OCI-LY3 (cell line): Measurements from ENCODE around the gene CCDC175.
A peak's percentile ranks its signal among the peaks of the same experiment; 100 is the strongest.

Experiments used
- H2AFZ ChIP-seq: fragments of 200-600, 300-600 bp; shearing (Covaris generic); 2 replicates; pipeline ENCODE4 v1.6.0; 2014; ENCODE audit warnings: antibody characterized with exemption, low read depth, low read length
- H3K27ac ChIP-seq: fragments of 200-600, 300-600 bp; sonication (generic); 2 replicates; pipeline ENCODE4 v1.5.1; 2014; ENCODE audit warnings: mild to moderate bottlenecking, low read length, moderate library complexity, mixed read lengths
- H3K27me3 ChIP-seq: fragments of 200-600, 300-600 bp; sonication (generic); 2 replicates; pipeline ENCODE4 v1.6.1; 2014; ENCODE audit warnings: low read depth, low read length, mixed read lengths
- H3K36me3 ChIP-seq: fragments of 200-600, 300-600 bp; sonication (generic); replicated peaks from 2 replicates; pipeline ENCODE3; 2014; ENCODE audit warnings: low read depth, low read length, mixed read lengths
- H3K4me1 ChIP-seq: fragments of 300-600, 200-600 bp; sonication (generic); 2 replicates; pipeline ENCODE4 v1.6.1; 2014; ENCODE audit warnings: low read length, mixed read lengths
- H3K4me2 ChIP-seq: fragments of 200-600, 300-600 bp; sonication (generic); 2 replicates; pipeline ENCODE4 v1.6.1; 2014; ENCODE audit warnings: low read length, mixed read lengths
- H3K4me3 ChIP-seq: fragments of 300-600, 200-600 bp; sonication (generic); 2 replicates; pipeline ENCODE4 v1.5.1; 2014; ENCODE audit warnings: antibody characterized with exemption, mild to moderate bottlenecking, low read length, moderate library complexity
- H3K79me2 ChIP-seq: fragments of 300-600, 200-600 bp; shearing (Covaris generic); 2 replicates; pipeline ENCODE4 v1.6.1; 2014; ENCODE audit warnings: mild to moderate bottlenecking, low read length, mixed read lengths
- H3K9ac ChIP-seq: fragments of 300-600, 200-600 bp; shearing (Covaris generic); 2 replicates; pipeline ENCODE4 v1.6.0; 2014; ENCODE audit warnings: mild to moderate bottlenecking, low read length, moderate library complexity
- H3K9me3 ChIP-seq: fragments of 200-600, 300-600 bp; shearing (Covaris generic); 2 replicates; pipeline ENCODE4 v1.6.1; 2014; ENCODE audit warnings: low read length, mixed read lengths; ENCODE audit not compliant: insufficient read depth
- H4K20me1 ChIP-seq: fragments of 200-600, 300-600 bp; sonication (generic); 2 replicates; pipeline ENCODE4 v1.6.1; 2016; ENCODE audit warnings: low read length, mixed read lengths; ENCODE audit not compliant: insufficient read depth
- EZH2phosphoT487 ChIP-seq: fragments of 200-600 bp; shearing (Covaris generic); IDR thresholded peaks from 2 replicates; pipeline ENCODE4 v1.6.1; 2018; ENCODE audit warnings: antibody characterized with exemption, mixed run types, low read depth
- TF ChIP-seq, protein P1 (sequence below): fragments of 200-600, 300-600 bp; sonication (generic); IDR thresholded peaks from 2 replicates; pipeline ENCODE4 v1.5.1; 2014; ENCODE audit warnings: antibody characterized with exemption, low read length, low read depth

CCDC175 gene

GRCh38 chr14:59580911-59581310 lies 4.3 kb upstream of the CCDC175 start:
- H3K27me3 ChIP-seq = no peaks in the 10 kb centered on the region
- H3K9ac ChIP-seq = no peak overlapping the region
- H3K4me3 ChIP-seq = no peak overlapping the region
- H3K36me3 ChIP-seq = no peaks in the 10 kb centered on the region
- TF ChIP-seq, protein P1, sequence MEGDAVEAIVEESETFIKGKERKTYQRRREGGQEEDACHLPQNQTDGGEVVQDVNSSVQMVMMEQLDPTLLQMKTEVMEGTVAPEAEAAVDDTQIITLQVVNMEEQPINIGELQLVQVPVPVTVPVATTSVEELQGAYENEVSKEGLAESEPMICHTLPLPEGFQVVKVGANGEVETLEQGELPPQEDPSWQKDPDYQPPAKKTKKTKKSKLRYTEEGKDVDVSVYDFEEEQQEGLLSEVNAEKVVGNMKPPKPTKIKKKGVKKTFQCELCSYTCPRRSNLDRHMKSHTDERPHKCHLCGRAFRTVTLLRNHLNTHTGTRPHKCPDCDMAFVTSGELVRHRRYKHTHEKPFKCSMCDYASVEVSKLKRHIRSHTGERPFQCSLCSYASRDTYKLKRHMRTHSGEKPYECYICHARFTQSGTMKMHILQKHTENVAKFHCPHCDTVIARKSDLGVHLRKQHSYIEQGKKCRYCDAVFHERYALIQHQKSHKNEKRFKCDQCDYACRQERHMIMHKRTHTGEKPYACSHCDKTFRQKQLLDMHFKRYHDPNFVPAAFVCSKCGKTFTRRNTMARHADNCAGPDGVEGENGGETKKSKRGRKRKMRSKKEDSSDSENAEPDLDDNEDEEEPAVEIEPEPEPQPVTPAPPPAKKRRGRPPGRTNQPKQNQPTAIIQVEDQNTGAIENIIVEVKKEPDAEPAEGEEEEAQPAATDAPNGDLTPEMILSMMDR = no peak
- no peak for TF ChIP-seq EZH2phosphoT487
- no peak overlapping the region for H3K27ac ChIP-seq
- 0 out of 2 replicates have a peak, but pooled peaks cover 1% of the 10 kb centered on the region for H3K4me1 ChIP-seq
- no peak overlapping the region for H2AFZ ChIP-seq
- no peaks in the 10 kb centered on the region for H3K9me3 ChIP-seq
- H4K20me1 ChIP-seq = no peaks in the 10 kb centered on the region
- H3K4me2 ChIP-seq = no peak overlapping the region
- H3K79me2 ChIP-seq = no peaks in the 10 kb centered on the region

DNA sequence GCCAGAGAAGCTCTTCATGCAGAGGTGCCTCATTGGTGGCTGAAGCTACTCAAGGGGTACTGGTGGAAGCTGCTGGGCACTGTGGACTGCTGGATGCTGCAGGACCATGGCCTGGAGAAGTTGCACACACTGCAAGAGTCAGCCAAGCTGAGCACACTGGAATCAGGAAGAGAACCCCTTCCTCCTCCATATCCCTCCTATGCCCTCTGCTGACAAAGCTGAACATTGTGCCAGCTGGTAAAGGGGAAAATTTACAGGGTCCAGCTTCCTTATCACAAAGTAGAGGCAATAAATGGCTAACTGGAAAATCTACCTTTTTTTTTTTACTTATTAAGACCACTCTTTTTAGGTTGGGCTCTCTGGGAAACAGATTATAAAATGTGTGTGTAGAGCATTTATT lies 6.5 kb downstream of the CCDC175 start:
- no peaks in the 10 kb centered on the region for H3K36me3 ChIP-seq
- no peaks in the 10 kb centered on the region for H3K4me1 ChIP-seq
- TF ChIP-seq EZH2phosphoT487 = no peak
- TF ChIP-seq, protein P1 = peak; percentile 64
- no peaks in the 10 kb centered on the region for H3K79me2 ChIP-seq
- H2AFZ ChIP-seq = no peak overlapping the region
- no peak overlapping the region for H3K9ac ChIP-seq
- H4K20me1 ChIP-seq = no peaks in the 10 kb centered on the region
- H3K4me3 ChIP-seq = no peak overlapping the region
- no peaks in the 10 kb centered on the region for H3K9me3 ChIP-seq
- H3K27ac ChIP-seq = no peak overlapping the region
- H3K4me2 ChIP-seq = no peak overlapping the region
- H3K27me3 ChIP-seq = peaks cover 14% of the 10 kb centered on the region

DNA sequence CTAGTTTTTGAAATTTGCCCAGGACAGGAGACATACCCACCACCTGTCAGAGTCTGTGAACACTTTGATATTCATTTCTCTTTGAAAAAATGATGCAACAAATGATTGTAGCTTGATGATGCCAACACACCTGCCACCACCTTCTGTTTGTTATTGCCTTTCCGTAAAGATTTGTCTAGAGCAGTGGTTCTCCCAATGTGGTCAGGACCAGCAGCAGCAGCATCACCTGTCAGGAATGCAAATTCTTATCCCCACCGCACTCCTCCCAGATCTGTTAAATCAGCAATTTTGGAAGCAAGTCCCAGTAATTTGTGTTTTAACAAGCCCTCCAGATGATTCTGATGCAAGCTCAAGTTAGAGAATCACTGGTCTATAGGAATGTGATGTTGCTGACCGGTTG lies 9.9 kb downstream of the CCDC175 start:
- no peaks in the 10 kb centered on the region for H3K4me1 ChIP-seq
- H3K9me3 ChIP-seq = no peaks in the 10 kb centered on the region
- no peaks in the 10 kb centered on the region for H4K20me1 ChIP-seq
- peaks cover 8% of the 10 kb centered on the region for H3K27me3 ChIP-seq
- H3K27ac ChIP-seq = no peak overlapping the region
- no peaks in the 10 kb centered on the region for H3K36me3 ChIP-seq
- H3K79me2 ChIP-seq = no peaks in the 10 kb centered on the region
- H3K4me2 ChIP-seq = no peak overlapping the region
- no peak overlapping the region for H3K4me3 ChIP-seq
- H2AFZ ChIP-seq = no peak overlapping the region
- TF ChIP-seq, protein P1 = no peak
- TF ChIP-seq EZH2phosphoT487 = no peak
- no peak overlapping the region for H3K9ac ChIP-seq

- no peak for TF ChIP-seq EZH2phosphoT487
- TF ChIP-seq, protein P1 = no peak
- H3K79me2 ChIP-seq = no peaks in the 10 kb centered on the region
- H3K27ac ChIP-seq = no peak overlapping the region
- H2AFZ ChIP-seq = no peak overlapping the region
- H3K4me1 ChIP-seq = no peaks in the 10 kb centered on the region
- H3K9ac ChIP-seq = no peak overlapping the region
- H3K4me2 ChIP-seq = no peak overlapping the region
- no peaks in the 10 kb centered on the region for H4K20me1 ChIP-seq
- no peaks in the 10 kb centered on the region for H3K9me3 ChIP-seq
- peaks cover 8% of the 10 kb centered on the region for H3K27me3 ChIP-seq
- H3K4me3 ChIP-seq = no peak overlapping the region
- no peaks in the 10 kb centered on the region for H3K36me3 ChIP-seq
These were observed 10.3 kb downstream of the CCDC175 start for GRCh38 chr14:59566296-59566695.
